Activated T-helper 17 cell treated with anti-CD3 and anti-CD28 coated beads, Interleukin-2, amount 50 U/mL, for 72 hours (primary cell): Measurements from ENCODE around the gene TLR2. TPM values are rescaled to one million over a fixed set of nuclear protein-coding genes. Genes with fewer than 3 reads are reported as not detected.

ENCODE experiments used
- ATAC-seq: fragments of 150-1000 bp; cut with Tn5 transposase; replicated peaks from 2 replicates; pipeline ENCODE4 v1.10.0; 2021; ENCODE audit warnings: mild to moderate bottlenecking, moderate library complexity
- H3K27ac Mint-ChIP-seq: one replicate; pipeline ENCODE4 v1.8.0; 2022; ENCODE audit warnings: mixed read lengths
- H3K27me3 Mint-ChIP-seq: one replicate; pipeline ENCODE4 v1.8.0; 2022; ENCODE audit warnings: mixed read lengths
- H3K36me3 Mint-ChIP-seq: one replicate; pipeline ENCODE4 v1.8.0; 2022; ENCODE audit warnings: low read depth, mild to moderate bottlenecking, mixed read lengths
- H3K4me1 Mint-ChIP-seq: one replicate; pipeline ENCODE4 v1.8.0; 2022; ENCODE audit warnings: mixed read lengths
- H3K4me3 Mint-ChIP-seq: one replicate; pipeline ENCODE4 v1.8.0; 2022; ENCODE audit warnings: mild to moderate bottlenecking, mixed read lengths
- H3K9me3 Mint-ChIP-seq: one replicate; pipeline ENCODE4 v1.8.0; 2022; ENCODE audit warnings: mixed read lengths
- total RNA-seq, 2 donors: library from RNA; stranded (reverse); gene quantifications; one replicate each; pipeline ENCODE4 v1.2.3, GENCODE V29; 2022

TLR2 gene
- total RNA-seq, 2 donors from 2014 or later, result 2.0 to 2.1 TPM

- Mint-ChIP-seq H3K36me3 (no peaks in the 10 kb centered on the region), H3K4me1 (peaks cover 7% of the 10 kb centered on the region), H3K9me3 (no peaks in the 10 kb centered on the region), H3K27ac (no peak overlapping the region), H3K27me3 (peaks cover 2% of the 10 kb centered on the region), H3K4me3 (no peak overlapping the region)
- ATAC-seq, result peak; percentile 68
Observed at GRCh38 chr4:153731239-153731638, 47.2 kb downstream of the TLR2 start.

- no peak overlapping the region for H3K4me3 Mint-ChIP-seq
- H3K9me3 Mint-ChIP-seq, result no peaks in the 10 kb centered on the region
- H3K36me3 Mint-ChIP-seq, result no peaks in the 10 kb centered on the region
- peaks cover 7% of the 10 kb centered on the region for H3K4me1 Mint-ChIP-seq
- H3K27ac Mint-ChIP-seq, result peak overlapping the region; percentile 64
- H3K27me3 Mint-ChIP-seq, result peaks cover 6% of the 10 kb centered on the region
- ATAC-seq, result peak; percentile 77
Observed at GRCh38 chr4:153733751-153734448, 49.8 kb downstream of the TLR2 start.

GRCh38 chr4:153735906-153736461, 51.9 kb downstream of the TLR2 start:
- H3K4me3 Mint-ChIP-seq, result no peak overlapping the region
- H3K36me3 Mint-ChIP-seq, result no peaks in the 10 kb centered on the region
- peaks cover 5% of the 10 kb centered on the region for H3K9me3 Mint-ChIP-seq
- H3K4me1 Mint-ChIP-seq, result peaks cover 7% of the 10 kb centered on the region
- no peak for ATAC-seq
- H3K27me3 Mint-ChIP-seq, result peaks cover 14% of the 10 kb centered on the region
- no peak overlapping the region for H3K27ac Mint-ChIP-seq

GRCh38 chr4:153741541-153741940, 57.5 kb downstream of the TLR2 start:
- H3K4me3 Mint-ChIP-seq, result no peak overlapping the region
- no peak for ATAC-seq
- peaks cover 5% of the 10 kb centered on the region for H3K9me3 Mint-ChIP-seq
- peaks cover 14% of the 10 kb centered on the region for H3K27me3 Mint-ChIP-seq
- no peaks in the 10 kb centered on the region for H3K4me1 Mint-ChIP-seq
- no peaks in the 10 kb centered on the region for H3K36me3 Mint-ChIP-seq
- no peak overlapping the region for H3K27ac Mint-ChIP-seq

- H3K36me3 Mint-ChIP-seq, result no peaks in the 10 kb centered on the region
- H3K27ac Mint-ChIP-seq, result no peak overlapping the region
- no peak for ATAC-seq
- H3K27me3 Mint-ChIP-seq, result peaks cover 5% of the 10 kb centered on the region
- H3K4me3 Mint-ChIP-seq, result no peak overlapping the region
- peaks cover 2% of the 10 kb centered on the region for H3K9me3 Mint-ChIP-seq
- H3K4me1 Mint-ChIP-seq, result no peaks in the 10 kb centered on the region
Observed at GRCh38 chr4:153745651-153746050, 61.6 kb downstream of the TLR2 start.

GRCh38 chr4:153747406-153747955, 63.4 kb downstream of the TLR2 start:
- no peak overlapping the region for H3K27ac Mint-ChIP-seq
- no peaks in the 10 kb centered on the region for H3K9me3 Mint-ChIP-seq
- H3K4me3 Mint-ChIP-seq, result no peak overlapping the region
- no peak for ATAC-seq
- no peaks in the 10 kb centered on the region for H3K36me3 Mint-ChIP-seq
- H3K4me1 Mint-ChIP-seq, result no peaks in the 10 kb centered on the region
- peaks cover 5% of the 10 kb centered on the region for H3K27me3 Mint-ChIP-seq

- no peak for ATAC-seq
- no peak overlapping the region for H3K4me3 Mint-ChIP-seq
Observed at GRCh38 chr4:153748378-153748777, 64.3 kb downstream of the TLR2 start.

GRCh38 chr4:153750197-153750817, 66.2 kb downstream of the TLR2 start:
- Mint-ChIP-seq H3K4me3 (no peak overlapping the region), H3K36me3 (no peaks in the 10 kb centered on the region), H3K27me3 (peaks cover 3% of the 10 kb centered on the region)

More at GRCh38 chr4:153748378-153748777, 64.3 kb downstream of the TLR2 start:
- H3K27ac Mint-ChIP-seq, result no peak overlapping the region
- no peaks in the 10 kb centered on the region for H3K4me1 Mint-ChIP-seq
- H3K36me3 Mint-ChIP-seq, result no peaks in the 10 kb centered on the region
- H3K27me3 Mint-ChIP-seq, result peaks cover 3% of the 10 kb centered on the region
- H3K9me3 Mint-ChIP-seq, result no peaks in the 10 kb centered on the region

GRCh38 chr4:153755186-153755585, 71.1 kb downstream of the TLR2 start:
- Mint-ChIP-seq H3K36me3 (no peaks in the 10 kb centered on the region), H3K9me3 (no peaks in the 10 kb centered on the region), H3K27ac (no peak overlapping the region), H3K27me3 (peaks cover 21% of the 10 kb centered on the region), H3K4me1 (no peaks in the 10 kb centered on the region), H3K4me3 (no peak overlapping the region)
- no peak for ATAC-seq

More at GRCh38 chr4:153750197-153750817, 66.2 kb downstream of the TLR2 start:
- Mint-ChIP-seq H3K9me3 (no peaks in the 10 kb centered on the region), H3K4me1 (no peaks in the 10 kb centered on the region), H3K27ac (no peak overlapping the region)
- peak; percentile 90 for ATAC-seq

Other genes starting within 250 kb of the TLR2 start
- 10 to 100 TPM; 19.1 to 30.9 TPM for gene TMEM131L, start 217.9 kb upstream of the TLR2 start, total RNA-seq
- gene RNF175, start 75.7 kb downstream of the TLR2 start, total RNA-seq, result under 1 TPM in 1 of 2 donors, not detected in 1; 0.37 TPM
- not detected for gene SFRP2, start 104.8 kb downstream of the TLR2 start, total RNA-seq